Natural killer cell (primary cell): ENCODE measurements around the gene PFKFB2. TPM values are rescaled to one million over a fixed set of nuclear protein-coding genes. Genes with fewer than 3 reads are reported as not detected.

Source experiments
- ATAC-seq, 3 donors: fragments of 150-1000 bp in 2 of 3; fragments of 200-7000 bp in 1 of 3; cut with Tn5 transposase; 1 replicate in 1 of 3; 2 replicates in 2 of 3; pipeline ENCODE4 v1.10.0; 2021; ENCODE audit warnings: mild to moderate bottlenecking in 2 of 3, moderate library complexity in 2 of 3
- DNase-seq, 2 donors: peaks; one replicate each; pipeline versions ENCODE4 v3.0.0 to v3.0.0-alpha.2; 2013 to 2021; ENCODE audit warnings: mixed read lengths in 1 of 2
- H3K27ac ChIP-seq: one replicate; pipeline ENCODE4 v1.5.1; 2013; ENCODE audit warnings: mild to moderate bottlenecking, low read length
- H3K27me3 ChIP-seq: one replicate; pipeline ENCODE4 v1.6.1; 2013; ENCODE audit warnings: low read length; ENCODE audit not compliant: control insufficient read depth, insufficient read depth
- H3K36me3 ChIP-seq: one replicate; pipeline ENCODE4 v1.6.1; 2013; ENCODE audit warnings: low read length; ENCODE audit not compliant: control insufficient read depth, insufficient read depth
- H3K4me1 ChIP-seq: one replicate; pipeline ENCODE4 v1.6.1; 2013; ENCODE audit warnings: low read length; ENCODE audit not compliant: control insufficient read depth, insufficient read depth
- H3K4me3 ChIP-seq: one replicate; pipeline ENCODE4 v1.5.1; 2013; ENCODE audit warnings: low read length
- H3K9me3 ChIP-seq: one replicate; pipeline ENCODE4 v1.6.1; 2013; ENCODE audit warnings: low read length; ENCODE audit not compliant: control insufficient read depth, insufficient read depth
- H3K27ac Mint-ChIP-seq, 2 donors: one replicate each; pipeline ENCODE4 v1.8.0; 2022; ENCODE audit warnings: mild to moderate bottlenecking in 2 of 2, mixed read lengths in 2 of 2, moderate library complexity in 1 of 2
- H3K27me3 Mint-ChIP-seq, 2 donors: one replicate each; pipeline ENCODE4 v1.8.0; 2022; ENCODE audit warnings: low read depth in 2 of 2, mixed read lengths in 2 of 2
- H3K36me3 Mint-ChIP-seq: one replicate; pipeline ENCODE4 v1.8.0; 2022; ENCODE audit warnings: mixed read lengths
- H3K4me1 Mint-ChIP-seq, 2 donors: one replicate each; pipeline ENCODE4 v1.8.0; 2022; ENCODE audit warnings: mixed read lengths in 2 of 2
- H3K4me3 Mint-ChIP-seq: one replicate; pipeline ENCODE4 v1.8.0; 2022; ENCODE audit warnings: mild to moderate bottlenecking, moderate library complexity, mixed read lengths
- H3K9me3 Mint-ChIP-seq, 2 donors: one replicate each; pipeline ENCODE4 v1.8.0; 2022; ENCODE audit warnings: mixed read lengths in 2 of 2
- CTCF ChIP-seq: fragments of 200-600 bp; IDR thresholded peaks from one replicate; pipeline ENCODE4 v1.8.0; 2022; ENCODE audit warnings: antibody characterized with exemption
- WGBS: methylation state at CpG from one replicate; pipeline ENCODE4 v1.1.7; 2013; ENCODE audit warnings: missing lambda C conversion rate; ENCODE audit not compliant: insufficient coverage; 5-methylcytosine and 5-hydroxymethylcytosine counted together
- intact Hi-C: fragments of 100-400 bp; cut with micrococcal nuclease; formaldehyde crosslinking; loops from one replicate; pipeline ENCODE4 v1.14.2; 2022
- total RNA-seq, 4 donors: library from RNA; stranded (reverse); fragments of 120-200 nt in 1 of 4; gene quantifications; one replicate each; pipeline versions ENCODE4 v1.2.3 to v1.2.4, GENCODE V29; 2013 to 2022

The PFKFB2 gene
- total RNA-seq, 3 donors from 2014 or later (not counting 1 experiment from before 2014, with no cell fraction given): 5.3 to 8.5 (median 7.4) TPM

- ATAC-seq (no peak), DNase-seq (no peak)
- Histone ChIP-seq H3K4me1 (no peaks in the 10 kb centered on the region), H3K27me3 (no peaks in the 10 kb centered on the region), H3K36me3 (no peaks in the 10 kb centered on the region), H3K4me3 (no peak overlapping the region), H3K27ac (no peak overlapping the region), H3K9me3 (no peaks in the 10 kb centered on the region)
- Mint-ChIP-seq H3K27me3 (peaks cover 37 to 40% of the 10 kb centered on the region in 2 donors), H3K4me3 (no peak overlapping the region), H3K36me3 (no peaks in the 10 kb centered on the region), H3K27ac (no peak overlapping the region), H3K4me1 (no peaks in the 10 kb centered on the region), H3K9me3 (no peaks in the 10 kb centered on the region)
- no peak for TF ChIP-seq CTCF
- WGBS: 91% methylated on average over 3 of the region's 3 CpGs
- intact Hi-C loops: no loop called here
Measured at GRCh38 chr1:207015791-207016190, 37.3 kb upstream of the PFKFB2 start.

- Histone ChIP-seq H3K27me3 (no peaks in the 10 kb centered on the region), H3K36me3 (no peaks in the 10 kb centered on the region), H3K9me3 (no peaks in the 10 kb centered on the region), H3K4me3 (no peak overlapping the region), H3K4me1 (no peaks in the 10 kb centered on the region), H3K27ac (no peak overlapping the region)
- no peak for DNase-seq
- no peaks in the 10 kb centered on the region for H3K36me3 Mint-ChIP-seq
- peak in 1 of 3 donors; percentile 22 for ATAC-seq
- H3K27ac Mint-ChIP-seq: no peak overlapping the region
- WGBS: 79% methylated on average over 5 of the region's 7 CpGs
- H3K4me3 Mint-ChIP-seq: no peak overlapping the region
- TF ChIP-seq CTCF: no peak
- H3K27me3 Mint-ChIP-seq: peaks cover 23 to 29% of the 10 kb centered on the region in 2 donors
- H3K9me3 Mint-ChIP-seq: no peaks in the 10 kb centered on the region
- intact Hi-C loops: no loop called here
- no peaks in the 10 kb centered on the region for H3K4me1 Mint-ChIP-seq
Measured at GRCh38 chr1:207017615-207018559, 35.2 kb upstream of the PFKFB2 start.

- ATAC-seq (no peak), DNase-seq (no peak)
- H3K27me3 ChIP-seq: no peaks in the 10 kb centered on the region
- TF ChIP-seq CTCF: no peak
- Mint-ChIP-seq H3K4me3 (no peak overlapping the region), H3K36me3 (no peaks in the 10 kb centered on the region), H3K27ac (no peak overlapping the region), H3K27me3 (peaks cover 15 to 25% of the 10 kb centered on the region in 2 donors), H3K9me3 (no peaks in the 10 kb centered on the region), H3K4me1 (no peaks in the 10 kb centered on the region)
- 88% methylated on average over 4 of the region's 4 CpGs for WGBS
- no peaks in the 10 kb centered on the region for H3K9me3 ChIP-seq
- intact Hi-C loops: no loop called here
- H3K36me3 ChIP-seq: no peaks in the 10 kb centered on the region
- no peak overlapping the region for H3K27ac ChIP-seq
- H3K4me1 ChIP-seq: no peaks in the 10 kb centered on the region
- H3K4me3 ChIP-seq: no peak overlapping the region
Measured at GRCh38 chr1:207018707-207019106, 34.4 kb upstream of the PFKFB2 start.
